ENCODE results near the gene PSME4.
"Not testable (repeated sequence)": the region's sequence is repeated elsewhere in the genome, so short reads cannot be mapped to it uniquely, and the experiment has no call there.

The PSME4 gene

GRCh38 chr2:53823639-53824038 is 147.2 kb downstream of the PSME4 start:
- H3K4me2 ChIP-seq (ENCODE audit: low read depth, low read length); H3K27me3 ChIP-seq (replicated peaks; ENCODE audit: insufficient read depth, low read length); H3F3A ChIP-seq (ENCODE audit: insufficient read depth, low read length); H3K4me1 ChIP-seq (ENCODE audit: low read length); H4K20me1 ChIP-seq (ENCODE audit: insufficient read depth, low read length); H3K27ac ChIP-seq (ENCODE audit: low read length); H3K4me3 ChIP-seq (ENCODE audit: low read length); H3K9ac ChIP-seq (ENCODE audit: low read length); H3K79me2 ChIP-seq (ENCODE audit: low read length); H3K36me3 ChIP-seq (replicated peaks; ENCODE audit: insufficient read depth, low read length); H3K9me3 ChIP-seq (replicated peaks; ENCODE audit: insufficient read depth, low read length); H3K9me2 ChIP-seq (replicated peaks; ENCODE audit: insufficient read depth, low read length); H2AFZ ChIP-seq (ENCODE audit: low read length); DNase-seq: not testable (repeated sequence)
- 0 out of 2 replicates have a peak, but pooled peaks have one; percentile 11 for TF ChIP-seq CTCF (IDR thresholded peaks at IDR 0.05; ENCODE audit: low read length)

- TF ChIP-seq CTCF (IDR thresholded peaks at IDR 0.05; ENCODE audit: low read length) = no peak
- no peak for TF ChIP-seq EZH2 (optimal IDR thresholded peaks at IDR 0.05; ENCODE audit: low read depth, low read length)
- no peak for TF ChIP-seq EZH2phosphoT487 (IDR thresholded peaks at IDR 0.05; ENCODE audit: low read length)
- no peaks in the 10 kb centered on the region for H4K20me1 ChIP-seq (ENCODE audit: insufficient read depth, low read length)
Observed at GRCh38 chr2:53821810-53822209, 149.0 kb downstream of the PSME4 start.

DNA sequence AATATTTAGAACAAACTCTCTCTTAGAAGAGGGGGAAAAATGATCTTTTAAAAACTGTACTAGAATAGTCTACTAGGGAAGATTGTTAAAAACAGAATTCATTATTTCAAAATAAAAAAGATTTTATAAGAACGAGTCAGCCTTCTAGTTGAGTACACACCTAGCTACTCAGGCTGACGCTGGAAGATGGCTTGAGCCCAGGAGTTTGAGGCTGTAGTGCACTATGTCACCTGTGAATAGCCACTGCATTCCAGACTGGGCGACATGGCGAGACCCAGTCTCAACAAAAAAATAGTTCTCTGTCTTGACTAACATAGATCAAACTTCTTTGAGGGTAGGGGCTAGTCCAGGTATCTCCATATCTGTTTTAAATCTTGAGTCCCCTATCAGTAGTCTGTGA is 150.1 kb downstream of the PSME4 start:
- Histone ChIP-seq H3F3A (ENCODE audit: insufficient read depth, low read length) (no peaks in the 10 kb centered on the region), H3K79me2 (ENCODE audit: low read length) (no peaks in the 10 kb centered on the region), H3K27me3 (replicated peaks; ENCODE audit: insufficient read depth, low read length) (no peaks in the 10 kb centered on the region), H3K36me3 (replicated peaks; ENCODE audit: insufficient read depth, low read length) (no peaks in the 10 kb centered on the region), H3K9ac (ENCODE audit: low read length) (no peak overlapping the region), H3K4me2 (ENCODE audit: low read depth, low read length) (no peak overlapping the region), H2AFZ (ENCODE audit: low read length) (no peak overlapping the region), H3K4me1 (ENCODE audit: low read length) (no peaks in the 10 kb centered on the region), H4K20me1 (ENCODE audit: insufficient read depth, low read length) (no peaks in the 10 kb centered on the region), H3K9me3 (replicated peaks; ENCODE audit: insufficient read depth, low read length) (no peaks in the 10 kb centered on the region), H3K4me3 (ENCODE audit: low read length) (no peak overlapping the region), H3K9me2 (replicated peaks; ENCODE audit: insufficient read depth, low read length) (no peaks in the 10 kb centered on the region), H3K27ac (ENCODE audit: low read length) (no peak overlapping the region)
- TF ChIP-seq EZH2phosphoT487 (IDR thresholded peaks at IDR 0.05; ENCODE audit: low read length) = no peak
- TF ChIP-seq CTCF (IDR thresholded peaks at IDR 0.05; ENCODE audit: low read length) = no peak
- no peak for TF ChIP-seq EZH2 (optimal IDR thresholded peaks at IDR 0.05; ENCODE audit: low read depth, low read length)
- DNase-seq = no peak

More at GRCh38 chr2:53821810-53822209, 149.0 kb downstream of the PSME4 start:
- no peak for DNase-seq
- no peaks in the 10 kb centered on the region for H3K27me3 ChIP-seq (replicated peaks; ENCODE audit: insufficient read depth, low read length)
- no peak overlapping the region for H3K4me2 ChIP-seq (ENCODE audit: low read depth, low read length)
- H3K9me2 ChIP-seq (replicated peaks; ENCODE audit: insufficient read depth, low read length) = no peaks in the 10 kb centered on the region
- H3F3A ChIP-seq (ENCODE audit: insufficient read depth, low read length) = no peaks in the 10 kb centered on the region
- H2AFZ ChIP-seq (ENCODE audit: low read length) = no peak overlapping the region
- no peak overlapping the region for H3K27ac ChIP-seq (ENCODE audit: low read length)
- H3K79me2 ChIP-seq (ENCODE audit: low read length) = no peaks in the 10 kb centered on the region
- H3K4me1 ChIP-seq (ENCODE audit: low read length) = no peaks in the 10 kb centered on the region
- H3K9ac ChIP-seq (ENCODE audit: low read length) = no peak overlapping the region
- H3K4me3 ChIP-seq (ENCODE audit: low read length) = no peak overlapping the region
- no peaks in the 10 kb centered on the region for H3K9me3 ChIP-seq (replicated peaks; ENCODE audit: insufficient read depth, low read length)
- H3K36me3 ChIP-seq (replicated peaks; ENCODE audit: insufficient read depth, low read length) = no peaks in the 10 kb centered on the region
